ENCODE data around the gene ERMAP. TPM values are rescaled to one million over a fixed set of nuclear protein-coding genes. Genes with fewer than 3 reads are reported as not detected.
A peak's percentile ranks its signal among the peaks of the same experiment; 100 is the strongest.

ERMAP gene
- total and polyA plus RNA-seq, 8 donors: 13.8 to 31.6 (median 29.0) TPM

- Histone ChIP-seq H3K27ac (no peak overlapping the region), H3K4me3 (no peak overlapping the region), H3K36me3 (no peaks in the 10 kb centered on the region), H3K27me3 (peaks cover 0 to 20% of the 10 kb centered on the region in 2 donors), H3K9me3 (no peaks in the 10 kb centered on the region), H3K4me1 (peaks cover 0 to 11% of the 10 kb centered on the region in 2 donors)
- intact Hi-C loops (cut with DNase I): loop anchor here in 1 of 2 donors (10.0 kb wide), 1 partner anchor 287 kb away; no protein-coding TSS in a partner anchor
- no peak for ATAC-seq
- no peak for DNase-seq
- no peak for TF ChIP-seq CTCF (IDR thresholded peaks at IDR 0.05)
Observed at GRCh38 chr1:42788021-42788420, 28.9 kb upstream of the ERMAP start.

GRCh38 chr1:42793824-42794223 lies 23.1 kb upstream of the ERMAP start:
- no peak for DNase-seq

GRCh38 chr1:42797414-42797813 lies 19.5 kb upstream of the ERMAP start:
- Histone ChIP-seq H3K4me3 (no peak overlapping the region), H3K27me3 (no peaks in the 10 kb centered on the region), H3K9me3 (no peaks in the 10 kb centered on the region), H3K36me3 (no peaks in the 10 kb centered on the region), H3K4me1 (no peaks in the 10 kb centered on the region), H3K27ac (no peak overlapping the region)
- intact Hi-C loops (cut with DNase I): no loop called here
- DNase-seq (no peak), ATAC-seq (no peak)
- no peak for TF ChIP-seq CTCF (IDR thresholded peaks at IDR 0.05)

More at GRCh38 chr1:42793824-42794223, 23.1 kb upstream of the ERMAP start:
- Histone ChIP-seq H3K27ac (no peak overlapping the region), H3K4me1 (no peaks in the 10 kb centered on the region), H3K27me3 (no peaks in the 10 kb centered on the region), H3K4me3 (no peak overlapping the region), H3K36me3 (no peaks in the 10 kb centered on the region), H3K9me3 (no peaks in the 10 kb centered on the region)
- no peak for ATAC-seq
- no peak for TF ChIP-seq CTCF (IDR thresholded peaks at IDR 0.05)
- intact Hi-C loops (cut with DNase I): no loop called here

- no peaks in the 10 kb centered on the region for H3K36me3 ChIP-seq
- H3K9me3 ChIP-seq: no peaks in the 10 kb centered on the region
- H3K27me3 ChIP-seq: no peaks in the 10 kb centered on the region
- no peak overlapping the region for H3K4me3 ChIP-seq
- TF ChIP-seq CTCF (IDR thresholded peaks at IDR 0.05): no peak
- intact Hi-C loops (cut with DNase I): no loop called here
- H3K4me1 ChIP-seq: no peaks in the 10 kb centered on the region
- H3K27ac ChIP-seq: no peak overlapping the region
- ATAC-seq: no peak
- no peak for DNase-seq
Observed at GRCh38 chr1:42797979-42798378, 18.9 kb upstream of the ERMAP start.

- ATAC-seq: peak; percentile 25
- H3K27ac ChIP-seq: peak overlapping the region in 1 of 2 donors; percentile 26
- intact Hi-C loops (cut with DNase I): no loop called here
Observed at GRCh38 chr1:42801832-42802473, 15.0 kb upstream of the ERMAP start.

More at GRCh38 chr1:42801832-42802473, 15.0 kb upstream of the ERMAP start:
- Histone ChIP-seq H3K27me3 (no peaks in the 10 kb centered on the region), H3K4me1 (no peaks in the 10 kb centered on the region), H3K4me3 (no peak overlapping the region), H3K9me3 (no peaks in the 10 kb centered on the region), H3K36me3 (no peaks in the 10 kb centered on the region)
- no peak for DNase-seq
- no peak for TF ChIP-seq CTCF (IDR thresholded peaks at IDR 0.05)
